GM18873 (cell line): Measurements from ENCODE around the gene TCP11L1.
"Not testable (repeated sequence)": the region's sequence is repeated elsewhere in the genome, so short reads cannot be mapped to it uniquely, and the experiment has no call there.

Experiments used
- ATAC-seq: cut with Tn5 transposase; IDR thresholded peaks from one replicate; pipeline ENCODE4 v1.9.1; 2021; ENCODE audit warnings: mild to moderate bottlenecking, moderate library complexity, moderate number of reproducible peaks; ENCODE audit not compliant: unreplicated experiment, low FRiP score

Gene TCP11L1

GRCh38 chr11:33027846-33028536 lies 11.4 kb upstream of the TCP11L1 start:
- no peak for ATAC-seq

GRCh38 chr11:33028537-33028914 lies 10.8 kb upstream of the TCP11L1 start:
- ATAC-seq = no peak

GRCh38 chr11:33029218-33029617 lies 10.2 kb upstream of the TCP11L1 start:
- not testable (repeated sequence) for ATAC-seq

GRCh38 chr11:33033493-33033892 lies 5.9 kb upstream of the TCP11L1 start:
- ATAC-seq = no peak

DNA sequence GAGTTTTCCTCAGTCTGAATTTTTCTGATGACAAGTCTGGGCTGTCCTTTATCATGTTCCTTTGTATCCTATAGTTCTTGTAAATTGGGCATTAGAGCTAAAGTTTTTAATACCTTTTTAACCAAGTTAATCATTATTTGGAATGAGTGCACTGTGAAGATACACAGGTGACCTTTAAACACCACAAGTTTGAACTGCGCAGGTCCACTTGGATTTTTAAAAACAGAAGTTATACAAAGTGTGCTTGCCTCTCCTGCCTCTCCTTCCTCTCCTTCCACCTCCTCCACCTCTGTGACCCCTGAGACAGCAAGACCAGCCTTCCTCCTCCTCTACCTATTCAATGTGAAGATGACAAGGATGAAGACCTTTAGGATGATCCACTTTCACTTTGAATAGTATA lies 4.4 kb upstream of the TCP11L1 start:
- no peak for ATAC-seq

DNA sequence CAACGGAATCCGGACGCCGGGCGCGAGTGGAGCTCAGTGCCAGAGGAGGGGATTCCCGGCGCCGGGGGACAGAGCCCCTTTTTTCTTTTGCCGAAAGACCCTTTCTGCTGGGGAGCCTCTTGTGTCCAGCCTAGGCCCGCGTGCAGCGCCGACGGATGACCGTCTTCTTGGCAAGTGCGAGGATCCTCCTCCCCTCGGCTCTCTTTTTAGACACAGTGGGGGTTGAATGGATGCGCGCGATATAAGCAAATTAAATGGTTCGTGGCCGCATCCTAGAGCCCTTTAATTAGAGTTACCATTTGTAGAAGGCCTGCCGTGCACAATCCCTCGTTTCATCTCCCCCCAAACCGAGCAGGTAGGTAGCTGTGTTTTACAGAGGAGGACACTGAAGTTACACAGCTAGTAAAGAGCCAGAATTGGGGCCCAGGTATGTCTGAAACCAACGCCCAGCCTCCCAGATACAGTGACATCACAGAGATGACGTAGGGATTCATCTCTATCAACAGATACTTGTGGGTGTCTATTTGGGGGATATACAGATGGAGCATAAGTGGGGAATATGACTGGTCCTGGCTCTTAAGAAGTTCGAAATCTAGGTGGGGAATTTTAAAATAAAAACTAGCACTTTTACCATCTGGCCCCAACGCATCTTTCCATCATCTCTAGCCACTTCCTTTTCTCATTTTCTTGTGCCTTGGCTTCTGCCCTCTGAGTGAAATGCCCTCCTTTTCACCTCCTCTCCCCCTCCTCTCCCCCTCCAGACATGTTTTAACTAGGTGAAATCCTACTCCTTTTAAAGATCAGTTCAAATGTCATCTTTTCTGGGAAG lies 875 bp downstream of the TCP11L1 start:
- peak; percentile 34 for ATAC-seq

- ATAC-seq = no peak
Observed at GRCh38 chr11:33040862-33041453, 1.6 kb downstream of the TCP11L1 start.

- no peak for ATAC-seq
Observed at GRCh38 chr11:33043221-33043830, 4.0 kb downstream of the TCP11L1 start.

GRCh38 chr11:33044285-33044756 lies 4.9 kb downstream of the TCP11L1 start:
- no peak for ATAC-seq

DNA sequence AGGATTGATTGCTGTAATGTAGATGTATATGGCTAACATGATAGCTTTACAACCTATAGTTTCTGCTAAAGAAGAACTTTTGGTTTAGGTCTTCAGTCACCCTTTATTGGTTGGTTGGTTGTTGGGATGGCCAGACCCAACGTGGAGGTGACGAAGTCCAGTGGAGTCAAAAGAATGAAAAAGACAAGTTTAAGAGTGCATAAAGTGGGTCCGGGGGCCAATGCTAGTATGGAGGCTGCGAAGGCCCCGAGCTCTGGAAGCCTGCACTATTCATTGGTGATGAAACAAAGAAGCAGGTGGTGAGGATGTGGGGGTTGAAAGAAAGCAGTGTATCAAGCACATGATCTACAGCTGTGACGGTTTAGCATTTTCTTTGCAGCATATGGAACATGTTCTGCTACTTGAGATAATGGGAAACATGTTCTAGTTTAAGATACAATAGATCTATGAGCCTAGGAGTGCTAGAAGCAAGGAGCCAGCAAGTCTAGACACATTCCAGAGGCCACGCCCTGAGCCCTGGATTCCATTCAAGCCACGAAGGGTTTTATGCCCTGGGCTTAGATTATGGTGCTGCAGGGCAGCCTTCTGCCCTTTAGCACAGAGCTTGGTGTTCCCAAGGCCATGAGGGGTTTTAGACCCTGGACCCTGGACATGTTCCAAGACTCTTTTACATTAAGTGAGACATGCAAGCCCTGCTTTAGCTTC lies 6.3 kb downstream of the TCP11L1 start:
- ATAC-seq = no peak

GRCh38 chr11:33048701-33049100 lies 9.3 kb downstream of the TCP11L1 start:
- ATAC-seq = not testable (repeated sequence)

- not testable (repeated sequence) for ATAC-seq
Observed at GRCh38 chr11:33049565-33050408, 10.4 kb downstream of the TCP11L1 start.

- no peak for ATAC-seq
Observed at GRCh38 chr11:33052231-33052630, 12.9 kb downstream of the TCP11L1 start.

GRCh38 chr11:33055375-33055774 lies 16.0 kb downstream of the TCP11L1 start:
- no peak for ATAC-seq

DNA sequence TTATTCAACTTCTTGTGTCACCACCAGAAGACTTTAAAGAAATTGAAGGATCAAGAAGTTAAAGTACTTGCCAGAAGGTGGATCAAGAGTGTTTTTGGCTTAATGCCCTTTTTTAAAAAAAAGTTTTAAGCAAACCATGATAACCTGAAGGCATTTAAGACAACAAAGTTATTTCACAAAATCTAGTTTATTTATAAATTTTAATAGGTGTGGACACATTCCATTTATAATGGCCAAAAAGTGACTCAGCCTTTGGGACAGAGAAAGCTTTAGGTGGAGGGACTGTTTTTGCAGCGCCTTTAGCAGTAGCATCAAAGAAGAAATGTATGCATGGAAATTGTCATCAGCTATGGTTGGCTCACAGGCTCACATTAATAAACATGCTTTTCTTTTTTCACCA lies 17.9 kb downstream of the TCP11L1 start:
- ATAC-seq = no peak

- ATAC-seq = no peak
Observed at GRCh38 chr11:33059331-33060007, 20.1 kb downstream of the TCP11L1 start.

- ATAC-seq = no peak
Observed at GRCh38 chr11:33060271-33060670, 20.9 kb downstream of the TCP11L1 start.

DNA sequence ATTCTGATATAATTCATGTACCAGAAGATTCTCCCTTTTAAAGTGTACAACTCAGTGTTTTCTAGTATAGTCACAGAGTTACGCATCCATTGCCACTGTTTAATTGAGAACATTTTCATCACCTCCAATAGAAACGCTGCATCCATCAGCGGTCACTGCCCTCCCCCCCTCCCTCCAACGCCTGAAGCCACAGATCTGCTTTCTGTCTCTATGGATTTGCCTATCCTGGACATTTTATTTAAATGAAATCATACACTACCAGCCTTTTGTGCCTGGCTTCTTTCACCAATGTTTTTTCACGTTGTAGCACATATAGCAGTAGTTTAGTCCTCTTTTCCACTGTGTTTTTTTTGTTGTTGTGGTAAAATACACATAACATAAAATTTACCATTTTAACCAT lies 22.8 kb downstream of the TCP11L1 start:
- no peak for ATAC-seq

GRCh38 chr11:33063326-33063881 lies 24.0 kb downstream of the TCP11L1 start:
- ATAC-seq = no peak
